Adrenal gland (tissue), 12 donors: ENCODE measurements around the gene ITPRIP. TPM values are rescaled to one million over a fixed set of nuclear protein-coding genes. Genes with fewer than 3 reads are reported as not detected.

Experiments used
- DNase-seq, 7 donors: peaks; one replicate each; pipeline ENCODE4 v3.0.0-alpha.2; 2019 to 2020
- H3K27ac ChIP-seq, 5 donors: fragments of 200-600 bp; sonication (generic) in 4 of 5; 1 replicate in 3 of 5; 2 replicates in 2 of 5; pipeline versions ENCODE4 v1.5.1 to v1.8.0; 2016 to 2020; ENCODE audit warnings: mild to moderate bottlenecking in 1 of 5
- H3K27me3 ChIP-seq: fragments of 200-600 bp; 2 replicates; pipeline ENCODE4 v1.8.0; 2021
- H3K36me3 ChIP-seq, 2 donors: fragments of 200-600 bp; replicated peaks in 1 of 2; 1 replicate in 1 of 2; 2 replicates in 1 of 2; pipeline versions ENCODE4 v1.5.1 to v1.8.0; 2018 to 2022
- H3K4me1 ChIP-seq, 2 donors: fragments of 200-600 bp; replicated peaks in 1 of 2; 1 replicate in 1 of 2; 2 replicates in 1 of 2; pipeline versions ENCODE4 v1.5.1 to v1.8.0; 2018 to 2021
- H3K4me3 ChIP-seq, 4 donors: fragments of 200-600 bp; sonication (generic) in 3 of 4; one replicate each; pipeline ENCODE4 v1.5.1; 2016 to 2018
- H3K9me3 ChIP-seq, 3 donors: fragments of 200-600 bp; sonication (generic) in 1 of 3; replicated peaks in 1 of 3; 1 replicate in 2 of 3; 2 replicates in 1 of 3; pipeline versions ENCODE4 v1.5.1 to v1.8.0; 2016 to 2021
- POLR2A ChIP-seq, 2 donors: fragments of 450-650 bp; IDR thresholded peaks; one replicate each; pipeline ENCODE4 v1.6.1; 2017; ENCODE audit warnings: antibody characterized with exemption in 2 of 2, mild to moderate bottlenecking in 2 of 2, moderate library complexity in 1 of 2
- WGBS, 4 donors: extraction: QIAGEN DNeasy Blood & Tissue Kit in 2 of 4; methylation state at CpG; one replicate each; pipeline versions ENCODE4 v1.1.5 to v1.1.7; 2013 to 2017; 5-methylcytosine and 5-hydroxymethylcytosine counted together
- intact Hi-C, 2 donors: fragments of 100-400 bp; cut with DNase I; formaldehyde crosslinking; loops; one replicate each; pipeline versions ENCODE4 v1.14.1 to v1.15.0; 2022 to 2023
- polyA plus RNA-seq, 3 donors: library from polyadenylated mRNA; stranded (reverse); fragments of 200-250 nt in 2 of 3; fragments of 350-450 nt in 1 of 3; fragmentation: Illumina TruSeq in 1 of 3; extraction: RNeasy Lipid Tissue Mini Kit (QIAGEN cat#74804) in 1 of 3; gene quantifications; one replicate each; pipeline ENCODE4 v1.2.3, GENCODE V29; 2013 to 2014
- total RNA-seq, 9 donors: library from RNA; depleted of rRNA in 4 of 9; stranded (reverse); fragments of >200 nt in 4 of 9; fragments of 120-200 nt in 1 of 9; fragmentation: NEBNext Ultra II Directional in 1 of 9; extraction: Animal tissue kit (Norgen Biotek cat#: 25700) in 1 of 9; gene quantifications; one replicate each; pipeline versions ENCODE4 v1.1.0 to v1.2.4, GENCODE V29; 2013 to 2023
- TF ChIP-seq, protein P1 (sequence below), 6 experiments: fragments of 450-650 bp in 4 of 6; fragments of 200-600 bp in 2 of 6; sonication (generic) in 1 of 6; IDR thresholded peaks; 1 replicate in 5 of 6; 2 replicates in 1 of 6; pipeline versions ENCODE4 v1.5.1 to v1.8.0; 2016 to 2021; ENCODE audit warnings: antibody characterized with exemption in 6 of 6, mild to moderate bottlenecking in 2 of 6, moderate library complexity in 1 of 6
- donor health status: healthy with polysubstance abuse.
- donor health status: Bipolar disorder and iron deficiency.
- donor health status: DM: yes; HTN: yes; CAD: no.
- donor health status: DM: no; HTN: no; CAD: no.
- donor health status: DM: no; HTN: no; CAD: no.
- donor health status: DM: yes; HTN: yes; CAD: no.

The ITPRIP gene
- total and polyA plus RNA-seq, 12 donors: 4.2 to 27.0 (median 19.1) TPM

DNA sequence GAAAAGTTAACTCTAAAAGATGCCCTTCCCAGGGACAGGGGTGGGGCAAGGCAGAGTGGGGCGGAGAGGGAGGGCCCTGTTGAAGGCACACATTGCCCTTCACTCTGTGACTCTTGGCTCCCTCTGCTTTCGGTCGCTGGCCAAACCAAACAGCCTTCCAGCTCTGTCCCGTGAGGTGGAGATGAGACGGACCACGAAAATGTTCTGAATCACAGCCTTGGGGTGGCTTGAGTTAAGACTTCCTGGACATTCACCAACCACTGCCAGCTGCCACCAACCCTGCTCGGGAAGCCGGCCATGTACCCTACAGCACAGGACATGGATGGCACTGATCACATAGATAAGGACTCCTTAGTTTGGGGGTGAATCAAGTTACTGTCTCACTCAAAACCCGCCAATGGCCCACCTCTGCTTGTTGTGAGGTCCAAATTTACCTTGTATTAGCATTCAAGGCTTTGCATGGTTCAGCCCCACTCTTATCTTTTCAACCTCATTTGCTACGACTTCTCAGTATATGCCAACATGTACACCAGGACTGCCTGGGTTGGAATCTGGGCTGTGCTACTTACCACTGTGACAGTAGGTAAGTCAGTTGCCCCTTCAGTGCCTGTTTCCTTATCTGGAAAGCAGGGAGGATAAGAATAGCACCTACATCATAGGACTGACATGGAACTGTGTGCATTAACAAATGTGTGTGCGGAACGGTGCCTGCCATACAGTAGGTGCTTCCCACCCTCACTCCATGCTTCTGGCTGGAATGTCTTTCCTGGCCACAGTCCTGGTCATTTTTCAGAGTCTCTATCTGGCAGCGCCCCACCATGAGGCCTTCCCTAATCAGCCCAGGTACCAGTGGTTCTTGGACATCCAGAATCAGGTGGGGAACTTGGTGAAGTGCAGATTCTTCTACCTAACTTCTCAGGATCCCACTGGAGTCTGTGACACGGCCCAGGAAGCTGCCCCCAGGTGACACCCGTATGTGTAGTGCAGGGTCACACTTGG is 28.0 kb downstream of the ITPRIP start:
- no peaks in the 10 kb centered on the region for H3K27me3 ChIP-seq
- 53 to 63% (median 57%) methylated on average over 9 to 15 of the region's 15 CpGs for WGBS, 4 donors
- no peaks in the 10 kb centered on the region for H3K9me3 ChIP-seq
- TF ChIP-seq, protein P1, sequence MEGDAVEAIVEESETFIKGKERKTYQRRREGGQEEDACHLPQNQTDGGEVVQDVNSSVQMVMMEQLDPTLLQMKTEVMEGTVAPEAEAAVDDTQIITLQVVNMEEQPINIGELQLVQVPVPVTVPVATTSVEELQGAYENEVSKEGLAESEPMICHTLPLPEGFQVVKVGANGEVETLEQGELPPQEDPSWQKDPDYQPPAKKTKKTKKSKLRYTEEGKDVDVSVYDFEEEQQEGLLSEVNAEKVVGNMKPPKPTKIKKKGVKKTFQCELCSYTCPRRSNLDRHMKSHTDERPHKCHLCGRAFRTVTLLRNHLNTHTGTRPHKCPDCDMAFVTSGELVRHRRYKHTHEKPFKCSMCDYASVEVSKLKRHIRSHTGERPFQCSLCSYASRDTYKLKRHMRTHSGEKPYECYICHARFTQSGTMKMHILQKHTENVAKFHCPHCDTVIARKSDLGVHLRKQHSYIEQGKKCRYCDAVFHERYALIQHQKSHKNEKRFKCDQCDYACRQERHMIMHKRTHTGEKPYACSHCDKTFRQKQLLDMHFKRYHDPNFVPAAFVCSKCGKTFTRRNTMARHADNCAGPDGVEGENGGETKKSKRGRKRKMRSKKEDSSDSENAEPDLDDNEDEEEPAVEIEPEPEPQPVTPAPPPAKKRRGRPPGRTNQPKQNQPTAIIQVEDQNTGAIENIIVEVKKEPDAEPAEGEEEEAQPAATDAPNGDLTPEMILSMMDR (IDR thresholded peaks at IDR 0.05): no peak
- peak in 1 of 2 donors; percentile 42 for TF ChIP-seq POLR2A (IDR thresholded peaks at IDR 0.05)
- peak; percentile 74 to 92 (median 86) for DNase-seq
- peak overlapping the region in 4 of 5 donors; percentile 7 to 89 (median 54) for H3K27ac ChIP-seq
- intact Hi-C loops: loop anchor here (5.0 kb wide), 2 partner anchors 37 to 42 kb away; partner anchors contain the start of gene CFAP58 (in 1 of the 2)
- peaks cover 0 to 43% of the 10 kb centered on the region in 2 donors for H3K36me3 ChIP-seq
- peaks cover 6 to 15% of the 10 kb centered on the region in 2 donors for H3K4me1 ChIP-seq
- H3K4me3 ChIP-seq: no peak overlapping the region

DNA sequence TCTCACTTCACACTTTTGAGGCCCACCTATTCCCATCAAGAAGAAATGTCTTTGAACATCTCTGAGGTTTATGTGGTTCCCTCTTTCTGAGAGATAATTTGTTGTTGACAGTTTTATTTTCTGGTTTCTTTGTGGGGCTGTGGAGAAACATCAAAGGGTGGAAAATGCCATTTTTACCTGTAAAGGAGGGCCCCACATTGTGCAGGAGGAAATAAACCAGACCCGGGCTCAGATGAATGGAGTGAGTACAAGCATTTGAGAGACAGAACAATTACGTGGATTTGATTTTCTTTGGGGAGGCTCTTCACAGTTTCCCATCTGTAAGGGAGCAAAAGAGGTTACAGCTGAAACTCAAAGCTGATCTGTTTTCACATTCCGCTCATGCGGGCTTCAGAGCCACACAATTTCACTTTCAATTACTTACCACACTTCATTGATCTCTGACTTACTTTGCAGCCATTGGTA is 29.8 kb downstream of the ITPRIP start:
- H3K4me3 ChIP-seq: no peak overlapping the region
- no peak overlapping the region for H3K27ac ChIP-seq
- H3K27me3 ChIP-seq: no peaks in the 10 kb centered on the region
- intact Hi-C loops: loop anchor here in 1 of 2 donors (5.0 kb wide), 1 partner anchor 44 kb away; the partner anchor contains the start of gene CFAP58
- DNase-seq: no peak
- TF ChIP-seq POLR2A (IDR thresholded peaks at IDR 0.05): no peak
- TF ChIP-seq, protein P1 (IDR thresholded peaks at IDR 0.05): no peak
- WGBS, 4 donors: 74 to 83% (median 82%) methylated on average over 4 of the region's 4 CpGs
- peaks cover 0 to 25% of the 10 kb centered on the region in 2 donors for H3K36me3 ChIP-seq
- peaks cover 6 to 21% of the 10 kb centered on the region in 2 donors for H3K4me1 ChIP-seq
- H3K9me3 ChIP-seq: no peaks in the 10 kb centered on the region

DNA sequence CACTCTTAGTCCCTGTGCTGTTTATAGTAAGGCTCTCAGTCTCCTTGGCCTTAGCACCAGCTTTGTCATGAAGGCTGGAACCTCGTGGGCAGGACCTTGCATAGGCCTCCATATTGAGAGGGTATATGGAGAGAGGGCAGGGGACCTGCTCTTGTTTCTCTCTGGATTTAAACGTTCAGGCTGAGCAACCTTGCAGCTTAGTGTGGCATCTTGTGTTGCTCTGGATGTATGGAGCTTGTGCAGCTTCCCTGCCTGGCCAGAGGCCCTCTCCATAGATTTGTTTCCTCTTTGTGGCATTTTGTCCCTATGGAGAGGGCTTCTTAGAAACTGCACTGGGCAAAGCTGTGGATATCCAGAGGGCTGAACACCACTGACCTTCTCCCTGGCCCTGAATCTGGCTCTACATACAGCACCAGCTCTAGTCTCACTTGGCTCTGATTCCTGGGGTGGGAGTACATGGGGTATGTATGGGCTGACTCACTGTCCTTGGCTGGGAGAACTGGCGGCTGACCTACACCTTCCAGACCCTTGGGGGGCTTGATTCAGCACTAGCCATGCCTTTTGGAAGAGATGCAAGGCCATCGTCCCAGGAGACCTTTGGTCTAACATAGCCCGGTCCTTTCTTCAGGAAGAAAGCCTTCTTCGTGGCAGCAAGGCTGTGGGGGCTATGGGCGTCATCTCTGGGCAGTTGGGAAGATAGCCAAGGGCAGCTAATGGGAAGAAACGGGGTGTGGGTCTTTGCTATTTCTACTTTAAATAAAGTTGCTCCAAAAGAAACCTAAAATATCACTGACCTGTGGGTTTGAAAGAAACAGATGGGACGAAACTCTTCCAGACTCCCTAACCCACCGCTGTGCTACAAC is 30.5 kb downstream of the ITPRIP start:
- Histone ChIP-seq H3K9me3 (no peaks in the 10 kb centered on the region), H3K27me3 (no peaks in the 10 kb centered on the region), H3K36me3 (peaks cover 0 to 18% of the 10 kb centered on the region in 2 donors), H3K4me1 (peaks cover 6 to 21% of the 10 kb centered on the region in 2 donors), H3K4me3 (no peak overlapping the region), H3K27ac (no peak overlapping the region)
- no peak for TF ChIP-seq POLR2A (IDR thresholded peaks at IDR 0.05)
- TF ChIP-seq, protein P1 (IDR thresholded peaks at IDR 0.05): no peak
- peak in 1 of 7 donors; percentile 44 for DNase-seq
- WGBS, 4 donors: 56 to 68% (median 60%) methylated on average over 10 of the region's 10 CpGs
- intact Hi-C loops: loop anchor here in 1 of 2 donors (5.0 kb wide), 1 partner anchor 44 kb away; the partner anchor contains the start of gene CFAP58
